Fibroblast of pulmonary artery (primary cell): ENCODE results near the gene SPRN.

Experiments
- DNase-seq: peaks from one replicate; pipeline ENCODE4 v3.0.0-alpha.2; 2010; ENCODE audit warnings: low read depth
- H3K4me3 ChIP-seq: replicated peaks from 2 replicates; pipeline ENCODE4 v1.5.1; 2011; ENCODE audit warnings: low read depth, mild to moderate bottlenecking, control low read depth, low read length, moderate library complexity
- CTCF ChIP-seq: IDR thresholded peaks from 2 replicates; pipeline ENCODE4 v1.5.1; 2011; ENCODE audit warnings: mild to moderate bottlenecking, control low read depth, low read length, inconsistent platforms; ENCODE audit errors: missing control alignments

Gene SPRN

DNA sequence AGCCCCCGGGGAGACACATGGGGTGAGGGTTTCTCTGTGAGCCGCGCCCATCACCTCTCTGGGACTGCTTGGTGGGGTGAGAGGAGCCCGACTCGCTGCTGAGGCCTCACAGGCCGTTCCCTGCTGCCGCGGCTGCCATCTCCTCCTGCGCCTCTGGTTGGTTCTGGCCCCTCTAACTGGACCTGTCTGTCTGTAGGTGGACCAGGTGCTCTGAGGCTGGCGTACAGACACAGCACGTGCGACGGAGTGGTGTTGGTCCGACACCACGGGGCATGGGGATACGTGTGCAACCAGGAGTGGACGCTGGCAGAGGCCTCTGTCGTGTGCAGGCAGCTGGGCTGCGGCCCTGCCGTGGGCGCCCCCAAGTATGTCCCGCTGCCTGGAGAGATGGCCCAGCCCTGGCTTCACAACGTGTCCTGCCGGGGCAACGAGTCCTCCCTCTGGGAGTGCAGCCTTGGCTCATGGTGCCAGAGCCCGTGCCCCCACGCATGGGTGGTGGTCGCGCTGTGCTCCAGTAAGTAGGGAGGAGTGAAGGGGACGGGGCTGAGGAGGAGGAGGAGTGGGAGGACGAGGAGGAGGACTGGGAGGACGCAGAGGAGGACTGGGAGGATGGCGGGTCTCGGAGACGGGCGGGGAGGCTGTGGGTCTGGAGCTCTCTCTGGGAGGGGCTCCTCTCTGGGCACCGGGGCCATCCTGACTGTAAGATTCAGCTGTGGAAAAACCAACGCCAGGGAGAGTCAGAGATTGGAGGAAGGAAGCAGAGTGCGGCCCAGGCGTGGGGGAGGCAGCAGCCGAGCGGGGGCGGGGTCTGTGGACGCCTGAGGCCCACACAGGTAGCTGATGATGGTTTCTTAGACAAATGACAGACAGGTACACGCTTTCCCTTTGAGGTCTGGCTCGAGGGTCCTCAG lies 31.9 kb upstream of the SPRN start:
- DNase-seq, result no peak
- TF ChIP-seq CTCF, result no peak
- H3K4me3 ChIP-seq, result no peak overlapping the region

DNA sequence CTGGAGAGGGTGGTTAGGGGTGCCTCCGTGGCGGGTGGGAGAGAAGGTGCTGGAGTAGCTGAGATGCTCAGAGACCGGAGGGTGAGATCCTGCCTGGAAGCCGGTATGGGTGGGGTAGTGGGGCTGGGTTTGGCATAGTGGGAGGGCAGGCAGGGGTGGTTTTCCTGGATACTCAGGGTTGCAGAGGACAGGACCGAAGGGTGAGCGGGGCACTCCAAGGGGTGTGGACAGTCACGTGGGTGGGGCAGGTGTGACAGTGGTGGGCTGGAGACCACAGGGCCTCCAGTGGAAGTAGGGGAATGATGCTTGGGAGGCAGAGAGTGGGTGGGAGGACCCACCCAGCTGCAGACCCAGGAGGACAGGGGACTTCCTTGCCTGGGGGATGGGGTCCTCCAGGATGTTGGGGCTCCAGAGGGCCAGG lies 31.2 kb upstream of the SPRN start:
- no peak overlapping the region for H3K4me3 ChIP-seq
- no peak for TF ChIP-seq CTCF
- no peak for DNase-seq

- no peak for TF ChIP-seq CTCF
- DNase-seq, result no peak
Measured at GRCh38 chr10:133455196-133455595, 30.8 kb upstream of the SPRN start.

GRCh38 chr10:133454204-133454893 lies 29.9 kb upstream of the SPRN start:
- DNase-seq, result no peak
- no peak overlapping the region for H3K4me3 ChIP-seq
- no peak for TF ChIP-seq CTCF

More at GRCh38 chr10:133455196-133455595, 30.8 kb upstream of the SPRN start:
- no peak overlapping the region for H3K4me3 ChIP-seq

GRCh38 chr10:133453516-133454203 lies 29.2 kb upstream of the SPRN start, which contains the start of gene SCART1:
SCART1 (plus strand) TSS chr10:133453945; CDS start chr10:133453998, 53 bp downstream.
- TF ChIP-seq CTCF, result no peak
- no peak for DNase-seq
- no peak within 1 kb of the TSS for H3K4me3 ChIP-seq

- no peak for DNase-seq
- H3K4me3 ChIP-seq, result no peak overlapping the region
- TF ChIP-seq CTCF, result no peak
Measured at GRCh38 chr10:133452453-133452852, 28.0 kb upstream of the SPRN start.
